Testis (tissue), 2 donors: Measurements from ENCODE around the gene GMPPB.

Experiments
- CTCF ChIP-seq, 3 experiments: fragments of 450-650 bp in 2 of 3; fragments of 200-600 bp in 1 of 3; sonication (generic) in 1 of 3; IDR thresholded peaks; one replicate each; pipeline ENCODE4 v1.5.1; 2016 to 2019; ENCODE audit warnings: antibody characterized with exemption in 3 of 3, mild to moderate bottlenecking in 2 of 3, moderate library complexity in 1 of 3
- POLR2A ChIP-seq: fragments of 450-650 bp; IDR thresholded peaks from one replicate; pipeline ENCODE4 v1.6.1; 2017; ENCODE audit warnings: antibody characterized with exemption, mild to moderate bottlenecking, moderate library complexity

DNA sequence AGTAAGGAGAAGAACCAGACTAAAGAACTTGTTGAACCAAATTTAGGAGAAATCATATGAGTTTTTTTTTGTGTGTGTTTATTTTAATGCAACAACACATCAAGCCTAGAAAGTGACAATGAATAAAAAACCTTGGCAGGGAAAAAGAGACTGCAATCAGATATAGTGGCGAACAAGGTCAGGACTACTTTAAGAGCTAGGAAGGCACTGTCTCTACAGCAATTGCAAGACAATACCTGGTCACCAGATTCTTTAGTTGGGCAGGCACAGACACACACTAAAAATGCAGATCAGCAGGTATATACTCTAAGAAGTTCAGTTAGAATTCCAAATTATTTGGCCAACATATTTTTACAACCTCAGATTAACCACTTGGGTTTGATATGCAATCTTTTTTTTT lies 30.8 kb upstream of the GMPPB start:
- TF ChIP-seq CTCF (IDR thresholded peaks at IDR 0.05), result no peak
- no peak for TF ChIP-seq POLR2A
